Thoracic aorta (tissue), 2 donors: ENCODE measurements around the gene ARHGEF33. TPM values are rescaled to one million over a fixed set of nuclear protein-coding genes. Genes with fewer than 3 reads are reported as not detected.
A peak's percentile ranks its signal among the peaks of the same experiment; 100 is the strongest.

ENCODE experiments used
- ATAC-seq: fragments of 150-250 bp; one replicate; pipeline ENCODE4 v1.8.0; 2017; ENCODE audit warnings: low read depth; ENCODE audit not compliant: insufficient number of reproducible peaks, low FRiP score
- DNase-seq: peaks from one replicate; pipeline ENCODE4 v3.0.0-alpha.2; 2020; ENCODE audit warnings: low spot score
- H3K27ac ChIP-seq, 2 donors: fragments of 200-600 bp; sonication (generic); 1 replicate in 1 of 2; 2 replicates in 1 of 2; pipeline ENCODE4 v1.5.1; 2016; ENCODE audit warnings: mild to moderate bottlenecking in 2 of 2, moderate library complexity in 2 of 2
- H3K27me3 ChIP-seq: fragments of 200-600 bp; sonication (generic); replicated peaks from 2 replicates; pipeline ENCODE4 v1.6.0; 2016; ENCODE audit warnings: mild to moderate bottlenecking; ENCODE audit not compliant: insufficient read depth
- H3K36me3 ChIP-seq: fragments of 200-600 bp; sonication (generic); one replicate; pipeline ENCODE4 v1.5.1; 2016
- H3K4me1 ChIP-seq, 2 donors: fragments of 200-600 bp; sonication (generic); 1 replicate in 1 of 2; 2 replicates in 1 of 2; pipeline versions ENCODE4 v1.5.1 to v1.6.0; 2016; ENCODE audit warnings: low read depth in 2 of 2, mild to moderate bottlenecking in 1 of 2; ENCODE audit not compliant: control insufficient read depth in 1 of 2
- H3K4me3 ChIP-seq: fragments of 200-600 bp; sonication (generic); 2 replicates; pipeline ENCODE4 v1.5.1; 2016; ENCODE audit warnings: mild to moderate bottlenecking
- H3K9me3 ChIP-seq: fragments of 200-600 bp; sonication (generic); 2 replicates; pipeline ENCODE4 v1.5.1; 2016
- CTCF ChIP-seq: fragments of 200-600 bp; sonication (generic); IDR thresholded peaks from one replicate; pipeline ENCODE4 v1.5.1; 2019; ENCODE audit warnings: antibody characterized with exemption
- total RNA-seq, 2 donors: library from RNA; depleted of rRNA; stranded (reverse); fragments of >200 nt; gene quantifications; one replicate each; pipeline versions ENCODE4 v1.1.0 to v1.2.3, GENCODE V29; 2016

ARHGEF33 gene
- total RNA-seq, 2 donors from 2014 or later, result 0.35 to 0.41 TPM

GRCh38 chr2:39017334-39017733, 127.7 kb downstream of the ARHGEF33 start:
- peak overlapping the region; percentile 17 for H3K4me3 ChIP-seq
- H3K4me1 ChIP-seq, result peaks cover 29 to 64% of the 10 kb centered on the region in 2 donors
- DNase-seq (no peak), ATAC-seq (no peak)
- no peak for TF ChIP-seq CTCF
- peaks cover 7% of the 10 kb centered on the region for H3K36me3 ChIP-seq
- no peaks in the 10 kb centered on the region for H3K9me3 ChIP-seq
- peak overlapping the region; percentile 38 to 40 for H3K27ac ChIP-seq
- H3K27me3 ChIP-seq, result no peaks in the 10 kb centered on the region

- H3K4me1 ChIP-seq, result peaks cover 37 to 77% of the 10 kb centered on the region in 2 donors
- DNase-seq, result no peak
- no peaks in the 10 kb centered on the region for H3K9me3 ChIP-seq
- H3K27me3 ChIP-seq, result no peaks in the 10 kb centered on the region
- peak overlapping the region in 1 of 2 donors; percentile 40 for H3K27ac ChIP-seq
- ATAC-seq, result no peak
- TF ChIP-seq CTCF, result no peak
- H3K4me3 ChIP-seq, result no peak overlapping the region
- no peaks in the 10 kb centered on the region for H3K36me3 ChIP-seq
Measured at GRCh38 chr2:39018638-39019037, 129.0 kb downstream of the ARHGEF33 start.

GRCh38 chr2:39020383-39020782, 130.7 kb downstream of the ARHGEF33 start:
- ATAC-seq (no peak), DNase-seq (no peak)
- Histone ChIP-seq H3K4me3 (no peak overlapping the region), H3K9me3 (no peaks in the 10 kb centered on the region), H3K27me3 (no peaks in the 10 kb centered on the region), H3K4me1 (peaks cover 46 to 85% of the 10 kb centered on the region in 2 donors), H3K27ac (peak overlapping the region in 1 of 2 donors; percentile 28), H3K36me3 (no peaks in the 10 kb centered on the region)
- TF ChIP-seq CTCF, result no peak

GRCh38 chr2:39022642-39023235, 133.1 kb downstream of the ARHGEF33 start:
- H3K27ac ChIP-seq, result peak overlapping the region; percentile 33 to 54
- TF ChIP-seq CTCF, result no peak
- ATAC-seq, result no peak
- H3K9me3 ChIP-seq, result no peaks in the 10 kb centered on the region
- no peaks in the 10 kb centered on the region for H3K27me3 ChIP-seq
- peak overlapping the region; percentile 2 for H3K4me3 ChIP-seq
- H3K4me1 ChIP-seq, result peaks cover 28 to 68% of the 10 kb centered on the region in 2 donors
- H3K36me3 ChIP-seq, result no peaks in the 10 kb centered on the region
- no peak for DNase-seq

- Histone ChIP-seq H3K4me3 (no peak overlapping the region), H3K27me3 (no peaks in the 10 kb centered on the region), H3K9me3 (no peaks in the 10 kb centered on the region), H3K4me1 (peaks cover 19 to 58% of the 10 kb centered on the region in 2 donors), H3K36me3 (no peaks in the 10 kb centered on the region), H3K27ac (peak overlapping the region; percentile 35 to 54)
- DNase-seq (no peak), ATAC-seq (no peak)
- TF ChIP-seq CTCF, result no peak
Measured at GRCh38 chr2:39023649-39024048, 134.0 kb downstream of the ARHGEF33 start.
